Endodermal cell (in vitro differentiated cells): ENCODE data around the gene ANKRD66. TPM values are rescaled to one million over a fixed set of nuclear protein-coding genes. Genes with fewer than 3 reads are reported as not detected.

Source experiments
- DNase-seq: peaks from one replicate; pipeline ENCODE4 v3.0.0-alpha.2; 2017
- H3K27ac ChIP-seq: 2 replicates; pipeline ENCODE4 v1.5.1; 2013; ENCODE audit warnings: mild to moderate bottlenecking, low read depth, low read length, moderate library complexity
- H3K27me3 ChIP-seq: 2 replicates; pipeline ENCODE4 v1.6.1; 2013; ENCODE audit warnings: mild to moderate bottlenecking, low read length, moderate library complexity; ENCODE audit not compliant: insufficient read depth, control insufficient read depth, poor library complexity, severe bottlenecking
- H3K36me3 ChIP-seq: 2 replicates; pipeline ENCODE4 v1.7.0; 2013; ENCODE audit warnings: mild to moderate bottlenecking, low read length, moderate library complexity; ENCODE audit not compliant: control insufficient read depth, insufficient read depth
- H3K4me1 ChIP-seq: one replicate; pipeline ENCODE4 v1.7.0; 2013; ENCODE audit warnings: low read length; ENCODE audit not compliant: control insufficient read depth, insufficient read depth
- H3K4me3 ChIP-seq: 2 replicates; pipeline ENCODE4 v1.5.1; 2013; ENCODE audit warnings: mild to moderate bottlenecking, low read length, moderate library complexity
- H3K9ac ChIP-seq: 2 replicates; pipeline ENCODE4 v1.6.1; 2013; ENCODE audit warnings: mild to moderate bottlenecking, low read length, moderate library complexity; ENCODE audit not compliant: poor library complexity, severe bottlenecking; ENCODE audit errors: extremely low read depth
- H3K9me3 ChIP-seq: 2 replicates; pipeline ENCODE4 v1.6.1; 2013; ENCODE audit warnings: mild to moderate bottlenecking, low read length, moderate library complexity; ENCODE audit not compliant: control insufficient read depth
- H3K27ac Mint-ChIP-seq: 2 replicates; pipeline ENCODE4 v1.8.0; 2020; ENCODE audit warnings: mixed read lengths
- H3K27me3 Mint-ChIP-seq: 2 replicates; pipeline ENCODE4 v1.8.0; 2021; ENCODE audit warnings: mild to moderate bottlenecking, mixed read lengths; ENCODE audit not compliant: insufficient read depth
- H3K36me3 Mint-ChIP-seq: 2 replicates; pipeline ENCODE4 v1.8.0; 2020; ENCODE audit warnings: low read depth, mixed read lengths
- H3K4me1 Mint-ChIP-seq: 2 replicates; pipeline ENCODE4 v1.8.0; 2020; ENCODE audit warnings: mixed read lengths
- H3K4me3 Mint-ChIP-seq: 2 replicates; pipeline ENCODE4 v1.8.0; 2020; ENCODE audit warnings: mild to moderate bottlenecking, moderate library complexity, mixed read lengths
- H3K9me3 Mint-ChIP-seq: 2 replicates; pipeline ENCODE4 v1.8.0; 2020; ENCODE audit warnings: mild to moderate bottlenecking, mixed read lengths
- WGBS, 2 experiments: methylation state at CpG; one replicate each; pipeline versions ENCODE4 v1.1.5 to v1.1.7; 2013; ENCODE audit warnings: missing lambda C conversion rate in 2 of 2, mixed read lengths in 1 of 2; ENCODE audit not compliant: insufficient coverage in 1 of 2, insufficient read length in 1 of 2; 5-methylcytosine and 5-hydroxymethylcytosine counted together
- total RNA-seq, 2 donors: library from RNA; stranded (reverse); fragmentation: NEBNext Ultra II Directional in 1 of 2; extraction: Animal tissue kit (Norgen Biotek cat#: 25700) in 1 of 2; gene quantifications; 2 replicates in 1 of 2; 3 replicates in 1 of 2; pipeline ENCODE4 v1.2.1, GENCODE V29; 2021
- TF ChIP-seq, protein P1 (sequence below): fragments of 200-600 bp; sonication (generic); conservative IDR thresholded peaks from 2 replicates; pipeline ENCODE4 v1.5.0; 2021; ENCODE audit warnings: antibody characterized with exemption, mild to moderate bottlenecking

The ANKRD66 gene
- total RNA-seq, 2 donors from 2014 or later, result not detected

DNA sequence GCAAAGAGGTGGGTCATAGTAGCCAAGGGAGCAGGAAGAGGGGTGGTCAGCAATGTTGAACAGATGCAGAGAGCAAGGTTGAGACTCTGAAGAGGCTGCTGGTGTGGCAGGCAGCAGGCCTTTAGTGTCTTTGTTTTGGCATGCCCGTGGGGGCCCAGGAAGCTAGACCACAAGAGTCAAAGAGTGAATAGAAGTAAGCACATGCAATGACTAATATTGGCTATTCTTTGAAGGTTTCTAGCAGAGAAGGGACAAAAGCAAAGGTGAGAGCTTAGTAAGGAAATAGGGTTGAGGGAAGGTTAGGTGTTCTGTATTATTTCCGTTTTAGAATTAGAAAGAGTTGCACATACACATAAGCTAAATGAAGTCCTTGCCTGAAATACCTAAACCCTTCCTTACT, 40.3 kb upstream of the ANKRD66 start:
- Mint-ChIP-seq H3K9me3 (no peaks in the 10 kb centered on the region), H3K27me3 (peaks cover 6% of the 10 kb centered on the region), H3K4me1 (no peaks in the 10 kb centered on the region), H3K36me3 (no peaks in the 10 kb centered on the region), H3K4me3 (no peak overlapping the region), H3K27ac (no peak overlapping the region)
- Histone ChIP-seq H3K27ac (no peak overlapping the region), H3K36me3 (no peaks in the 10 kb centered on the region), H3K9me3 (no peaks in the 10 kb centered on the region), H3K9ac (no peak overlapping the region), H3K4me3 (no peak overlapping the region), H3K4me1 (no peaks in the 10 kb centered on the region), H3K27me3 (peaks cover 4% of the 10 kb centered on the region)
- WGBS, 2 experiments, result 80 to 100% methylated on average over 2 of the region's 2 CpGs
- no peak for DNase-seq
- TF ChIP-seq, protein P1, sequence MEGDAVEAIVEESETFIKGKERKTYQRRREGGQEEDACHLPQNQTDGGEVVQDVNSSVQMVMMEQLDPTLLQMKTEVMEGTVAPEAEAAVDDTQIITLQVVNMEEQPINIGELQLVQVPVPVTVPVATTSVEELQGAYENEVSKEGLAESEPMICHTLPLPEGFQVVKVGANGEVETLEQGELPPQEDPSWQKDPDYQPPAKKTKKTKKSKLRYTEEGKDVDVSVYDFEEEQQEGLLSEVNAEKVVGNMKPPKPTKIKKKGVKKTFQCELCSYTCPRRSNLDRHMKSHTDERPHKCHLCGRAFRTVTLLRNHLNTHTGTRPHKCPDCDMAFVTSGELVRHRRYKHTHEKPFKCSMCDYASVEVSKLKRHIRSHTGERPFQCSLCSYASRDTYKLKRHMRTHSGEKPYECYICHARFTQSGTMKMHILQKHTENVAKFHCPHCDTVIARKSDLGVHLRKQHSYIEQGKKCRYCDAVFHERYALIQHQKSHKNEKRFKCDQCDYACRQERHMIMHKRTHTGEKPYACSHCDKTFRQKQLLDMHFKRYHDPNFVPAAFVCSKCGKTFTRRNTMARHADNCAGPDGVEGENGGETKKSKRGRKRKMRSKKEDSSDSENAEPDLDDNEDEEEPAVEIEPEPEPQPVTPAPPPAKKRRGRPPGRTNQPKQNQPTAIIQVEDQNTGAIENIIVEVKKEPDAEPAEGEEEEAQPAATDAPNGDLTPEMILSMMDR, result no peak

DNA sequence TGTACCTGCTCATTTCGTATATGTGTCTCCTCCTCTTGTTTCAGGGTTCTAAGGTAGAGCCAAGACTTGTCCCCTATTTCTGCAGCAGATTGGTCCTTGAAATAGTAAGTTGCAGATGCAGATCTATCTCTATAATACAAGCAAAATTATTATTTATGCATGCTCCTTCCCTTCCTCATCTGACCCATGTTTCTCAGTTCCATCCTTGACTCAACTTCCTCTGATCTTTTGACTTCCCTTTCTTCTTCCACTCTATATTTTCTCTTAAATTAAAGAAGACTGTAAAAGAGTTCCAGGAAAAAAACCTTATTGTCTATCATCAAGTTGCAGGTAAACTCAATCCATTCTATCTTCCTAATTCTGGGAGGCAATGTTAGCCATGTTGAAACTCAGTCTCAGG, 35.2 kb upstream of the ANKRD66 start:
- H3K4me3 Mint-ChIP-seq, result no peak overlapping the region
- no peak overlapping the region for H3K27ac Mint-ChIP-seq
- no peaks in the 10 kb centered on the region for H3K9me3 Mint-ChIP-seq
- H3K4me1 Mint-ChIP-seq, result no peaks in the 10 kb centered on the region
- H3K4me1 ChIP-seq, result no peaks in the 10 kb centered on the region
- no peaks in the 10 kb centered on the region for H3K27me3 Mint-ChIP-seq
- no peaks in the 10 kb centered on the region for H3K9me3 ChIP-seq
- no peak overlapping the region for H3K27ac ChIP-seq
- peaks cover 4% of the 10 kb centered on the region for H3K27me3 ChIP-seq
- no peak overlapping the region for H3K9ac ChIP-seq
- no peak overlapping the region for H3K4me3 ChIP-seq
- H3K36me3 Mint-ChIP-seq, result no peaks in the 10 kb centered on the region
- DNase-seq, result no peak
- TF ChIP-seq, protein P1, result no peak
- 57 to 83% methylated on average over 1 of the region's 1 CpG for WGBS, 2 experiments
- H3K36me3 ChIP-seq, result no peaks in the 10 kb centered on the region

GRCh38 chr6:46715141-46715540, 31.6 kb upstream of the ANKRD66 start:
- H3K36me3 Mint-ChIP-seq, result no peaks in the 10 kb centered on the region
- Histone ChIP-seq H3K9ac (no peak overlapping the region), H3K4me1 (no peaks in the 10 kb centered on the region), H3K27me3 (peaks cover 4% of the 10 kb centered on the region), H3K27ac (no peak overlapping the region), H3K4me3 (no peak overlapping the region), H3K9me3 (no peaks in the 10 kb centered on the region), H3K36me3 (no peaks in the 10 kb centered on the region)
- peaks cover 2% of the 10 kb centered on the region for H3K27me3 Mint-ChIP-seq
- H3K9me3 Mint-ChIP-seq, result no peaks in the 10 kb centered on the region
- H3K4me1 Mint-ChIP-seq, result no peaks in the 10 kb centered on the region
- no peak for DNase-seq
- H3K4me3 Mint-ChIP-seq, result no peak overlapping the region
- no peak overlapping the region for H3K27ac Mint-ChIP-seq
- TF ChIP-seq, protein P1, result no peak
